Progenitor cell of endocrine pancreas (in vitro differentiated cells): ENCODE results near the gene IRX5. TPM values are rescaled to one million over a fixed set of nuclear protein-coding genes. Genes with fewer than 3 reads are reported as not detected.

ENCODE experiments used
- DNase-seq: peaks from one replicate; pipeline ENCODE4 v3.0.0; 2021; ENCODE audit warnings: low spot score; ENCODE audit not compliant: unreplicated experiment
- H3K27ac Mint-ChIP-seq: 2 replicates; pipeline ENCODE4 v1.8.0; 2021; ENCODE audit warnings: mild to moderate bottlenecking, moderate library complexity, mixed read lengths
- H3K27me3 Mint-ChIP-seq: 2 replicates; pipeline ENCODE4 v1.8.0; 2021; ENCODE audit warnings: mixed read lengths
- H3K36me3 Mint-ChIP-seq: 2 replicates; pipeline ENCODE4 v1.8.0; 2022; ENCODE audit warnings: mixed read lengths; ENCODE audit not compliant: insufficient read depth
- H3K4me1 Mint-ChIP-seq: 2 replicates; pipeline ENCODE4 v1.8.0; 2021; ENCODE audit warnings: low read depth, mixed read lengths
- H3K4me3 Mint-ChIP-seq: 2 replicates; pipeline ENCODE4 v1.8.0; 2021; ENCODE audit warnings: low read depth, mild to moderate bottlenecking, moderate library complexity, mixed read lengths
- H3K9me3 Mint-ChIP-seq: 2 replicates; pipeline ENCODE4 v1.8.0; 2021; ENCODE audit warnings: low read depth, mixed read lengths
- total RNA-seq: library from RNA; stranded (reverse); gene quantifications from 2 replicates; pipeline ENCODE4 v1.2.1, GENCODE V29; 2021
- TF ChIP-seq, protein P1 (sequence below): fragments of 200-600 bp; sonication (generic); IDR thresholded peaks from one replicate; pipeline ENCODE4 v1.5.0; 2021; ENCODE audit warnings: antibody characterized with exemption, mild to moderate bottlenecking; ENCODE audit not compliant: unreplicated experiment

The IRX5 gene
- total RNA-seq, 1 donor from 2014 or later = 1.2 TPM

DNA sequence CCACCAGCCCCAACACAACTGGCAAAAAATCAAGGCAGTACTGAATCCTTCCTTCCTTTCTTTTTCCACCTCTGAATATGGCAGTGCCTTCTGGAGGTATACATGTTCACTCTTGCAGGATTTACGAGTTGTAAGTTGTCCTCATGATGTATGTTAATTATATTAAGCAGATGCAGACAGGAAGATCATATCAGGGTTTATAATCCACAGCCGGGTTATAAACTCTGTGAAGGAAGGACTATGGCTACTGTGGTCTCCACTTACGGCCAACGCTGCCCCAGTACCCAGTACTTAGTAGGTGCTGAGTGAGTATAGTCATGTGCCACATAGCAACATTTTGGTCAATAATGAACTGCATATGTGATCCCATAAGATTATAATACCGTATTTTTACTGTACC is 19.6 kb upstream of the IRX5 start:
- Mint-ChIP-seq H3K27me3 (no peaks in the 10 kb centered on the region), H3K9me3 (no peaks in the 10 kb centered on the region)

DNA sequence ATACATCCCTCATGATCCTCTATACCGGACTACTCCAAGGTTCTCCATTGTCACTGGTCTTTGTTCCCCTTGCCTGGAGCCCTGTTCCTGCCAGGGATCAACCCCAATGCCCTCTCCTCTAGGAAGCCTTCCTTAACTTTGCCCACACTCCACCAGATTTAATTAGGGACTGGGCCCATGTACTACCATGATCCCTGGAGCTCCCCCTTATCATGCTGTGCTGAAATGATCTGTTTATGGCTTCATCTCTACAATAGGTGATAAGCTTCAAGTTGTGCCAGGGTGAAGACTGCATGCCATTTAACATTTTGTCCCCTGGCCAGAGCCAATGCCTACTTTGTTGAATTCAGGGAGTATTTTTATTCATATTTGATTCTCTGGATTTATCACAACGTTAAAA is 17.9 kb upstream of the IRX5 start:
- TF ChIP-seq, protein P1, sequence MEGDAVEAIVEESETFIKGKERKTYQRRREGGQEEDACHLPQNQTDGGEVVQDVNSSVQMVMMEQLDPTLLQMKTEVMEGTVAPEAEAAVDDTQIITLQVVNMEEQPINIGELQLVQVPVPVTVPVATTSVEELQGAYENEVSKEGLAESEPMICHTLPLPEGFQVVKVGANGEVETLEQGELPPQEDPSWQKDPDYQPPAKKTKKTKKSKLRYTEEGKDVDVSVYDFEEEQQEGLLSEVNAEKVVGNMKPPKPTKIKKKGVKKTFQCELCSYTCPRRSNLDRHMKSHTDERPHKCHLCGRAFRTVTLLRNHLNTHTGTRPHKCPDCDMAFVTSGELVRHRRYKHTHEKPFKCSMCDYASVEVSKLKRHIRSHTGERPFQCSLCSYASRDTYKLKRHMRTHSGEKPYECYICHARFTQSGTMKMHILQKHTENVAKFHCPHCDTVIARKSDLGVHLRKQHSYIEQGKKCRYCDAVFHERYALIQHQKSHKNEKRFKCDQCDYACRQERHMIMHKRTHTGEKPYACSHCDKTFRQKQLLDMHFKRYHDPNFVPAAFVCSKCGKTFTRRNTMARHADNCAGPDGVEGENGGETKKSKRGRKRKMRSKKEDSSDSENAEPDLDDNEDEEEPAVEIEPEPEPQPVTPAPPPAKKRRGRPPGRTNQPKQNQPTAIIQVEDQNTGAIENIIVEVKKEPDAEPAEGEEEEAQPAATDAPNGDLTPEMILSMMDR = no peak
- no peaks in the 10 kb centered on the region for H3K27me3 Mint-ChIP-seq
- no peaks in the 10 kb centered on the region for H3K36me3 Mint-ChIP-seq

More for the DNA sequence above, 19.6 kb upstream of the IRX5 start:
- H3K27ac Mint-ChIP-seq = no peak overlapping the region
- no peaks in the 10 kb centered on the region for H3K36me3 Mint-ChIP-seq
- no peak overlapping the region for H3K4me3 Mint-ChIP-seq
- DNase-seq = no peak
- TF ChIP-seq, protein P1 = no peak
- no peaks in the 10 kb centered on the region for H3K4me1 Mint-ChIP-seq

DNA sequence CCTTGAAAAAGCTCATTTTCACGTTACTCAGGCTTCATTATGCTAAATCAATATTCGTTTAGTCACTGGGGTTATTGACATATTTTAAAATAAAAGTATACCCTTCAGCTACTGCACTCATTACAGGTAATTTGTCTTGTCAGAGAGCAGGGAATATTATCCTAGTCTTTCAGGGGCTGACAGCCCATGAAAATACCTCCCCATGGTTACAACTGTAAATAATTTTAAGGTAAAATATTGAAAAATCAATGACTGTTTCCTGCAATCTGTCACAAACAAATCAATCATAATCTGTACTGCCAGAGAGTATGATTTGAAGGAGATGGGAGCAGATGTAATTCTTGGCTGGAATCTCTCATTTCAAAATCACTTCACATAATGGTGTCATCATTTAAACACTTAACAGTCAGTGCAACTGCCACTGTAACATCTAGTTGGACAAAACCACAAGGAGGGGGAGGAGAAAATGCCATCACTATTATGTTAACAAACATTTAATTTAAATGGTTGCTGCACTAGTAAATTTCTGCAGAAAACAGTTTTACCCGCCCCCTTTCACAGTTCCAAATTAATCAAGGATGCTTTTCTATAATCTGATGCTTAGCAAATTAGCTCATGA is 9.3 kb upstream of the IRX5 start:
- TF ChIP-seq, protein P1 = no peak
- no peaks in the 10 kb centered on the region for H3K9me3 Mint-ChIP-seq
- H3K36me3 Mint-ChIP-seq = peaks cover 2% of the 10 kb centered on the region
- H3K4me3 Mint-ChIP-seq = no peak overlapping the region
- no peak for DNase-seq
- H3K27me3 Mint-ChIP-seq = peaks cover 4% of the 10 kb centered on the region
- H3K27ac Mint-ChIP-seq = no peak overlapping the region
- H3K4me1 Mint-ChIP-seq = peaks cover 6% of the 10 kb centered on the region

More for the DNA sequence above, 17.9 kb upstream of the IRX5 start:
- no peaks in the 10 kb centered on the region for H3K4me1 Mint-ChIP-seq
- DNase-seq = no peak
- H3K4me3 Mint-ChIP-seq = no peak overlapping the region
- no peak overlapping the region for H3K27ac Mint-ChIP-seq
- H3K9me3 Mint-ChIP-seq = no peaks in the 10 kb centered on the region

DNA sequence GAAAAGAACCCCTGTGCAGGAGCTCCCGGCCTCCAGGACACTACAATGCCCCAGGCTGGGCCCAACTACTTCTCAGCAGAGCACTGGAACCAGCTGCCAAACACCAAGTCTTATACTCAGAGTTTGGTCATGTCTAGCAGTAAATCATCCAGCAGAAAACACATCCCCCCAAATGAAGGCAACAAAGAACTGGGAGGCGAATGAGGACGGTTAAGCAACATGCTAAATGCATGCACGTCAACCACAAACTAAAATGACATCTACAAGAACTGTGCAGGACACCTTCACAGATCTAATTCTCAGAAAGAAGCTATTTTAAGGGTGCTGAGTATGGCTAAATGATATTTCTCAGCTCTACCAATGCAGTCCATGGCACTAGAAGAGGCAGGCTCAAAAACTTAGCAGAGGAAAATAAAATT is 7.6 kb upstream of the IRX5 start:
- Mint-ChIP-seq H3K36me3 (peaks cover 2% of the 10 kb centered on the region), H3K27ac (no peak overlapping the region), H3K9me3 (no peaks in the 10 kb centered on the region), H3K4me1 (peaks cover 23% of the 10 kb centered on the region), H3K27me3 (peaks cover 21% of the 10 kb centered on the region), H3K4me3 (no peak overlapping the region)
- TF ChIP-seq, protein P1 = no peak
- DNase-seq = no peak

DNA sequence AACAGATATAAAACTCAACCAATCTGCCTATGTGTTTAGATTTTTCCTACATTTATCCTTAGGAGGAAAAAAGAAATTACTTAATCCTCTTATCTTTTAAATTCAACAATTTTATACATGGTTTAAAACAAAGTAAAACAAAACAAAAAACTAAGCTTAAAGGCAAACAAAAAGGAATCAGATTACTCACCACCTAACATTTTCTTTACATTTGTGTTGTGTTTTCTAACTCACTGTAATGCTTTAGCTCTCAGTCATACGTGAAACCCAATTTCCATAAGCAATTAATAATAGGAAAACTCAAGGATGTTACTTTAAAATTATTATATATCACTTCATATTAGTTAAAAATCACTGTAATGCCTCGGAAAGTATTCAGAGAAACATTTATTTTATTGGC is 6.7 kb upstream of the IRX5 start:
- peaks cover 21% of the 10 kb centered on the region for H3K27me3 Mint-ChIP-seq
- no peak overlapping the region for H3K4me3 Mint-ChIP-seq
- H3K9me3 Mint-ChIP-seq = no peaks in the 10 kb centered on the region
- no peak overlapping the region for H3K27ac Mint-ChIP-seq
- no peaks in the 10 kb centered on the region for H3K36me3 Mint-ChIP-seq
- H3K4me1 Mint-ChIP-seq = peaks cover 23% of the 10 kb centered on the region
- no peak for DNase-seq
- TF ChIP-seq, protein P1 = no peak
